GM23248 (cell line): ENCODE measurements around the gene WNT3A.

Experiments used
- EZH2 ChIP-seq: fragments of 200-600 bp; sonication (generic); IDR thresholded peaks from 2 replicates; pipeline ENCODE4 v1.6.1; 2018; ENCODE audit warnings: antibody characterized with exemption, mild to moderate bottlenecking; ENCODE audit not compliant: insufficient read depth, poor library complexity, severe bottlenecking
- EZH2phosphoT487 ChIP-seq: fragments of 200-600 bp; sonication (generic); IDR thresholded peaks from 2 replicates; pipeline ENCODE4 v1.6.1; 2018; ENCODE audit warnings: antibody characterized with exemption, moderate library complexity, mild to moderate bottlenecking, low read depth; ENCODE audit not compliant: insufficient read depth

DNA sequence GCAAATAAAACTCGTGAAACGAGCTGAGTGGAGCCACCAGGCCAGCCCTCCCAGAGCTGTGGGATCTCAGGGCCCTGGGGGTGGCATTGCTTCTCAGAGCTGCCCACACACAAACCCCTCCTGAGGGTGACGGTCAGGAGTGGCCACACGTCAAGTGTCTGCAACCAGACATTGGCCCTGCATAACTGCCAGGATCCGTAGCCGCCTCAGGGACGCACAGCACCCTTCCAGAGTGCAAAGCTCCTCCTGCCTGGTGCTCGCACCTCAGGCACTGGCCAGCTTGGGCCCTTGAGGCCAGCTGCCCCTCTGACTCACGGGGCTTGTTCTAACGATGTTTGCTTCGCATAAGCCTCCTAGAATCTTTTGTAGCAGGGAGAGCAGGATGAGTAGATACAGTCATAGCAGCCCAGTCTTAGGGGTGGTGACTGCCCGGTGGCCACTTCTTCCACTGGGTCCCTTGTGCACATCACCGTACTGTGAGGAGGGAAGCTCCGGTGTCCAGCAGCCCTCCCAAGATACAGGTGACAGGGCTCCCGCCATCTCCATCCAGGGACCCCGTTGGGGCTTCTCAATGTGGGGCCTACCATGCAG, 5.0 kb downstream of the WNT3A start:
- no peak for TF ChIP-seq EZH2phosphoT487
- TF ChIP-seq EZH2 = no peak
